ENCODE results near the gene CAMK2G.
"Not testable (repeated sequence)": the region's sequence is repeated elsewhere in the genome, so short reads cannot be mapped to it uniquely, and the experiment has no call there.

GRCh38 chr10:73889416-73889815, 15.1 kb upstream of the CAMK2G start:
- TF ChIP-seq CTCF, POLR2AphosphoS5, POLR2A (IDR thresholded peaks at IDR 0.05): not testable (repeated sequence)
